DOHH2 (cell line): ENCODE measurements around the gene TSPAN11.

Source experiments
- EZH2phosphoT487 ChIP-seq: fragments of 200-600 bp; sonication (generic); IDR thresholded peaks from 2 replicates; pipeline ENCODE4 v1.6.1; 2017; ENCODE audit warnings: borderline replicate concordance, mild to moderate bottlenecking, antibody characterized with exemption, low read length, moderate library complexity, mixed read lengths
- TF ChIP-seq, protein P1 (sequence below): fragments of 200-600 bp; sonication (generic); IDR thresholded peaks from one replicate; pipeline ENCODE4 v1.5.1; 2014; ENCODE audit warnings: antibody characterized with exemption, mild to moderate bottlenecking, low read depth, low read length; ENCODE audit not compliant: poor library complexity, severe bottlenecking

GRCh38 chr12:30898846-30899245 is 27.7 kb upstream of the TSPAN11 start:
- TF ChIP-seq, protein P1, sequence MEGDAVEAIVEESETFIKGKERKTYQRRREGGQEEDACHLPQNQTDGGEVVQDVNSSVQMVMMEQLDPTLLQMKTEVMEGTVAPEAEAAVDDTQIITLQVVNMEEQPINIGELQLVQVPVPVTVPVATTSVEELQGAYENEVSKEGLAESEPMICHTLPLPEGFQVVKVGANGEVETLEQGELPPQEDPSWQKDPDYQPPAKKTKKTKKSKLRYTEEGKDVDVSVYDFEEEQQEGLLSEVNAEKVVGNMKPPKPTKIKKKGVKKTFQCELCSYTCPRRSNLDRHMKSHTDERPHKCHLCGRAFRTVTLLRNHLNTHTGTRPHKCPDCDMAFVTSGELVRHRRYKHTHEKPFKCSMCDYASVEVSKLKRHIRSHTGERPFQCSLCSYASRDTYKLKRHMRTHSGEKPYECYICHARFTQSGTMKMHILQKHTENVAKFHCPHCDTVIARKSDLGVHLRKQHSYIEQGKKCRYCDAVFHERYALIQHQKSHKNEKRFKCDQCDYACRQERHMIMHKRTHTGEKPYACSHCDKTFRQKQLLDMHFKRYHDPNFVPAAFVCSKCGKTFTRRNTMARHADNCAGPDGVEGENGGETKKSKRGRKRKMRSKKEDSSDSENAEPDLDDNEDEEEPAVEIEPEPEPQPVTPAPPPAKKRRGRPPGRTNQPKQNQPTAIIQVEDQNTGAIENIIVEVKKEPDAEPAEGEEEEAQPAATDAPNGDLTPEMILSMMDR: no peak
- no peak for TF ChIP-seq EZH2phosphoT487
